Loucy (cell line): ENCODE data around the gene NEK6.
A peak's percentile ranks its signal among the peaks of the same experiment; 100 is the strongest.

Experiments
- H2AFZ ChIP-seq: fragments of 200-600 bp; sonication (generic); 2 replicates; pipeline ENCODE4 v1.6.0; 2016; ENCODE audit warnings: antibody characterized with exemption, mild to moderate bottlenecking, low read length, moderate library complexity
- H3F3A ChIP-seq: fragments of 200-600 bp; 2 replicates; pipeline ENCODE4 v1.6.0; 2016; ENCODE audit warnings: antibody characterized with exemption, low read depth, mild to moderate bottlenecking
- H3K27me3 ChIP-seq: fragments of 200-600 bp; sonication (generic); 2 replicates; pipeline ENCODE4 v1.6.1; 2014; ENCODE audit warnings: low read length, mild to moderate bottlenecking; ENCODE audit not compliant: insufficient read depth, poor library complexity, severe bottlenecking
- H3K36me3 ChIP-seq: fragments of 200-600 bp; sonication (generic); 2 replicates; pipeline ENCODE4 v1.6.1; 2016; ENCODE audit warnings: low read length; ENCODE audit not compliant: insufficient read depth
- H3K4me1 ChIP-seq: fragments of 200-600 bp; sonication (generic); 2 replicates; pipeline ENCODE4 v1.5.1; 2014; ENCODE audit warnings: low read length, mild to moderate bottlenecking; ENCODE audit not compliant: insufficient read depth, poor library complexity, severe bottlenecking
- H3K4me2 ChIP-seq: fragments of 200-600 bp; sonication (generic); 2 replicates; pipeline ENCODE4 v1.6.0; 2014; ENCODE audit warnings: antibody characterized with exemption, low read length, low read depth, mild to moderate bottlenecking; ENCODE audit not compliant: poor library complexity, severe bottlenecking
- H3K4me3 ChIP-seq: fragments of 200-600 bp; sonication (generic); 2 replicates; pipeline ENCODE4 v1.5.1; 2014; ENCODE audit warnings: low read length, mild to moderate bottlenecking, mixed read lengths; ENCODE audit not compliant: poor library complexity, severe bottlenecking
- H3K79me2 ChIP-seq: fragments of 200-600 bp; sonication (generic); 2 replicates; pipeline ENCODE4 v1.6.1; 2014; ENCODE audit warnings: low read length; ENCODE audit not compliant: insufficient read depth
- H3K9ac ChIP-seq: fragments of 200-600 bp; sonication (generic); 2 replicates; pipeline ENCODE4 v1.6.0; 2014; ENCODE audit warnings: mild to moderate bottlenecking, low read depth, low read length, moderate library complexity; ENCODE audit not compliant: poor library complexity, severe bottlenecking
- H3K9me2 ChIP-seq: fragments of 200-600 bp; sonication (generic); replicated peaks from 2 replicates; pipeline ENCODE4 v1.6.1; 2016; ENCODE audit warnings: low read depth, low read length, mixed read lengths
- H3K9me3 ChIP-seq: fragments of 200-600 bp; sonication (generic); 2 replicates; pipeline ENCODE4 v1.6.1; 2014; ENCODE audit warnings: mild to moderate bottlenecking, antibody characterized with exemption, low read length, low read depth; ENCODE audit not compliant: insufficient read depth
- H4K20me1 ChIP-seq: fragments of 200-600 bp; sonication (generic); 2 replicates; pipeline ENCODE4 v1.6.0; 2014; ENCODE audit warnings: antibody characterized with exemption, low read length, mild to moderate bottlenecking; ENCODE audit not compliant: insufficient read depth, poor library complexity, severe bottlenecking
- EZH2phosphoT487 ChIP-seq: fragments of 200-600 bp; IDR thresholded peaks from 2 replicates; pipeline ENCODE4 v1.6.1; 2018; ENCODE audit warnings: antibody characterized with exemption, mild to moderate bottlenecking, moderate library complexity, borderline replicate concordance
- TF ChIP-seq, protein P1 (sequence below): fragments of 200-600 bp; sonication (generic); conservative IDR thresholded peaks from 2 replicates; pipeline ENCODE4 v1.5.1; 2014; ENCODE audit warnings: mild to moderate bottlenecking, antibody characterized with exemption, low read length

The NEK6 gene

DNA sequence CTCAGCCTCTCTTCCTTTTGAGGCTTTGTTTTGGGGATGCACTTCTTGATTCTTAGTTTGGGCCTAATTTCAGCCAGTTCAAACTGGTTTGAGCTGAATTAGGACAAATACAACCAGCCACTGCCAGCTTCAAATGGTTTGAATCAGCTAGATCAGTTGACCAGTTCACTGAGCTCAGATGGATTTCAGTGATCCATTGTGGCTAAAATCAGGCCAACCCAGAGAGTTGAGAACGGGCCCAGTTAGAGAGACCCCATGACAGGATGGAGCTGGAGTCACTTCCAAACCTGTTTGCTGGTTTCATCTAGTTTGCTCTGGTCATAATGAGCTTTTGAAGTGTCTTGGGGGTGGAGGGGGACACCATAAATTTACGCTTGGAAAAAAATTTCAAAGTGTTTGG is 48.0 kb upstream of the NEK6 start:
- Histone ChIP-seq H3K27me3 (no peaks in the 10 kb centered on the region), H3K9ac (peak overlapping the region; percentile 48), H3K9me2 (no peaks in the 10 kb centered on the region), H3K79me2 (no peaks in the 10 kb centered on the region), H3K4me1 (peaks cover 74% of the 10 kb centered on the region), H3K9me3 (no peaks in the 10 kb centered on the region), H2AFZ (no peak overlapping the region; the same call in 1 of the 2 replicates), H3K4me3 (no peak overlapping the region), H3K4me2 (no peak overlapping the region), H3K36me3 (no peaks in the 10 kb centered on the region), H3F3A (peaks cover 8% of the 10 kb centered on the region; the same call in 1 of the 2 replicates), H4K20me1 (no peaks in the 10 kb centered on the region)
- TF ChIP-seq EZH2phosphoT487: no peak
- TF ChIP-seq, protein P1, sequence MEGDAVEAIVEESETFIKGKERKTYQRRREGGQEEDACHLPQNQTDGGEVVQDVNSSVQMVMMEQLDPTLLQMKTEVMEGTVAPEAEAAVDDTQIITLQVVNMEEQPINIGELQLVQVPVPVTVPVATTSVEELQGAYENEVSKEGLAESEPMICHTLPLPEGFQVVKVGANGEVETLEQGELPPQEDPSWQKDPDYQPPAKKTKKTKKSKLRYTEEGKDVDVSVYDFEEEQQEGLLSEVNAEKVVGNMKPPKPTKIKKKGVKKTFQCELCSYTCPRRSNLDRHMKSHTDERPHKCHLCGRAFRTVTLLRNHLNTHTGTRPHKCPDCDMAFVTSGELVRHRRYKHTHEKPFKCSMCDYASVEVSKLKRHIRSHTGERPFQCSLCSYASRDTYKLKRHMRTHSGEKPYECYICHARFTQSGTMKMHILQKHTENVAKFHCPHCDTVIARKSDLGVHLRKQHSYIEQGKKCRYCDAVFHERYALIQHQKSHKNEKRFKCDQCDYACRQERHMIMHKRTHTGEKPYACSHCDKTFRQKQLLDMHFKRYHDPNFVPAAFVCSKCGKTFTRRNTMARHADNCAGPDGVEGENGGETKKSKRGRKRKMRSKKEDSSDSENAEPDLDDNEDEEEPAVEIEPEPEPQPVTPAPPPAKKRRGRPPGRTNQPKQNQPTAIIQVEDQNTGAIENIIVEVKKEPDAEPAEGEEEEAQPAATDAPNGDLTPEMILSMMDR: no peak

DNA sequence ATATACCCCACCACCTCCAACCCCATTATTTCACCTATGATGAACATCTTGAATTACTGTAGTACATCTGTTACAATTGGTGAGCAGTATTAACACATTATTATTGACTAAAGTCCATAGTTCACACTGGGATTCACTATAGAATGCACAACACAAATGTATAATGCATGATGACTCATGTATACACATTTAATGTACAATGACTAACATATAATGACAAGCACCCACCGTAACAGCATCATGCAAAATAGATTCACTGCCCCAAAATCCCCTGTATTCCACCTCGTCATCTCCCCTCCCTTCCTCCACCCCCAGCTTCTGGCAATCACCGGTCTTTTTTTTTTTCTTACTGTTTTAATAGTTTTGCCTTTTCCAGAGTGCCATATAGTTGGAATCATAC is 47.1 kb upstream of the NEK6 start:
- no peaks in the 10 kb centered on the region for H3K27me3 ChIP-seq
- no peaks in the 10 kb centered on the region for H3K36me3 ChIP-seq
- H3K9ac ChIP-seq: no peak overlapping the region
- H3F3A ChIP-seq: peaks cover 8% of the 10 kb centered on the region; the same call in 1 of the 2 replicates
- H3K4me3 ChIP-seq: no peak overlapping the region
- H2AFZ ChIP-seq: no peak overlapping the region
- H4K20me1 ChIP-seq: no peaks in the 10 kb centered on the region
- H3K4me1 ChIP-seq: peaks cover 75% of the 10 kb centered on the region
- H3K4me2 ChIP-seq: no peak overlapping the region
- no peaks in the 10 kb centered on the region for H3K9me2 ChIP-seq
- H3K79me2 ChIP-seq: no peaks in the 10 kb centered on the region
- no peaks in the 10 kb centered on the region for H3K9me3 ChIP-seq
- TF ChIP-seq EZH2phosphoT487: no peak
- TF ChIP-seq, protein P1: no peak

GRCh38 chr9:124212381-124213050 is 45.2 kb upstream of the NEK6 start:
- no peaks in the 10 kb centered on the region for H3K9me3 ChIP-seq
- no peaks in the 10 kb centered on the region for H3K27me3 ChIP-seq
- H3K79me2 ChIP-seq: no peaks in the 10 kb centered on the region
- no peak overlapping the region for H3K4me3 ChIP-seq
- TF ChIP-seq EZH2phosphoT487: no peak
- TF ChIP-seq, protein P1: no peak
- H2AFZ ChIP-seq: no peak overlapping the region
- peaks cover 73% of the 10 kb centered on the region for H3K4me1 ChIP-seq
- 0 out of 2 replicates have a peak, but pooled peaks cover 4% of the 10 kb centered on the region for H3F3A ChIP-seq
- no peaks in the 10 kb centered on the region for H3K9me2 ChIP-seq
- H3K9ac ChIP-seq: no peak overlapping the region
- no peaks in the 10 kb centered on the region for H3K36me3 ChIP-seq
- H4K20me1 ChIP-seq: no peaks in the 10 kb centered on the region
- no peak overlapping the region for H3K4me2 ChIP-seq
